Epidermal melanocyte (primary cell): ENCODE data around the gene PPDPF.
A peak's percentile ranks its signal among the peaks of the same experiment; 100 is the strongest.
"Not testable (repeated sequence)": the region's sequence is repeated elsewhere in the genome, so short reads cannot be mapped to it uniquely, and the experiment has no call there.

Source experiments
- DNase-seq: peaks from one replicate; pipeline ENCODE4 v3.0.0; 2011; ENCODE audit warnings: low spot score; ENCODE audit not compliant: insufficient read length

PPDPF gene, protein sequence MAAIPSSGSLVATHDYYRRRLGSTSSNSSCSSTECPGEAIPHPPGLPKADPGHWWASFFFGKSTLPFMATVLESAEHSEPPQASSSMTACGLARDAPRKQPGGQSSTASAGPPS

DNA sequence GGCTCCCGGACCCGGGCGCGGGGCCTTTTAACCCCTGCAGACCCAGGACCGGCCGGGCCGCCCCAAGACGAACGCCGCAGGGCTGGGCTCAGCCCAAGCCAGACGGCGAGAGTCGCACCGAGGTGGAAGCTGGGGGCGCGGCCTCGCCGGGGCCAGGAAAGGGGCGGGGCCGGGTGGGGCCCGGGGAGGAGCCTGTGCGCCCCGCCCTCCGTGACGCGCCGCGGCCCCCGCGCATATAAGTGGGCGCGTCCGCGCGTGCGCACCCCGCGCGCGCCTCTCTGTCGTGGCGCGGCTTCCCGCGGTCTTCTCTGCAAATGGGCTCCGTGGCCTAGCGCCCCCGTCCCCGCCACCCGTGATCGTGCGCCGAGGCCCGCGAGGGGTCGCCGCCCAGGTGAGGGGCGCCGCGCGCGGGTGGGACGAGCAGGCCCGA is at the start of gene PPDPF:
PPDPF (plus strand) TSS at position 262 of the 430 bp plus-strand sequence. CDS start 544 bp downstream, outside the sequence.
- DNase-seq = peak; percentile 97

DNA sequence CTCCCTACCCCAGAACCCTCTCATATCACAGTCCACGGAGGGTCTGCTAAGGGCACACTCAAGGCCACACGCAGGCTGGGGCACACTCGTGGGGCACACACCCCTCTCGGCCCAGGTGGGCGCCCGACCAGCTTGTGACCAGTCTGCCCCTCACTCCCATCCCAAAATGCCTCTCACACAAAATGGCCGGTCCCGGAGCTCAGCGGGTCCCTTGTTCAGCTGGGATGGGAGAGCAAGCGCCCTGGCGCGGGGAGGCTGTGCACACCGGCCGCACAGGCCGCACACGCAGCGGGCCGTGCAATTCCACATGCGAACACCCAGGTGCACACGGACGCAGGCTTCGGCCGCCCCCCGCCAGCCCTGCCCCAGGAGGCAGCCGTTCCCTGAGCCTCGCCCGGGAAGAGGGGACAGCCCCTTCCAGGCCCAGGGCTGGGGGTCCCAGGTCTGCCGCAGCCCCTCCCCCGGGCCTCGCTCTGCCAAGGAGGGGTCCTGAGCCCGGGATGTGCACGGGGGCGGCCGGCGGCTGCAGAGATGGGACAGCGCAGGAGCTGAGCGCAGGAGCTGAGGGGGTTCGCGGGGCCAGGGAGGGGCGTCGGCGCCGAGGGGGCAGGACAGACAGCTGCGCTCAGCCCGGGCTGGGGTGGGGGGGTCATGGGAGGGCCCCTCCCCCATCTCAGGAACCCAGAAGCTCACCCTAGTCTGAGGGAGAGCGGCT is 49.4 kb upstream of the PPDPF start:
- DNase-seq = no peak

DNA sequence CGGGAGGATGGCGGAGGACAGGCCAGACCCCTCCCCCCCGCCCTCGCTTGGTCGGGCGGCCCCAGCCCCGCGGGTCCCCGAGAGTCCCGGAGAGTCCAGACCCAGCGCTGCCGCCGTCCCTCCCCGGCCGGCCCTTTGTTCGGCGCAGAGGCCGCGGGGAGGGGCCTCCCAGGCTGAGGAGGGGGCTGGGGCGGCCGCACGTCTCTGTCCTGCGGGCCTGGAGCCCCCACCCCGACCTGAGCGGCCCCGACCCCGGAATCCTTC is 48.9 kb upstream of the PPDPF start:
- DNase-seq = no peak

DNA sequence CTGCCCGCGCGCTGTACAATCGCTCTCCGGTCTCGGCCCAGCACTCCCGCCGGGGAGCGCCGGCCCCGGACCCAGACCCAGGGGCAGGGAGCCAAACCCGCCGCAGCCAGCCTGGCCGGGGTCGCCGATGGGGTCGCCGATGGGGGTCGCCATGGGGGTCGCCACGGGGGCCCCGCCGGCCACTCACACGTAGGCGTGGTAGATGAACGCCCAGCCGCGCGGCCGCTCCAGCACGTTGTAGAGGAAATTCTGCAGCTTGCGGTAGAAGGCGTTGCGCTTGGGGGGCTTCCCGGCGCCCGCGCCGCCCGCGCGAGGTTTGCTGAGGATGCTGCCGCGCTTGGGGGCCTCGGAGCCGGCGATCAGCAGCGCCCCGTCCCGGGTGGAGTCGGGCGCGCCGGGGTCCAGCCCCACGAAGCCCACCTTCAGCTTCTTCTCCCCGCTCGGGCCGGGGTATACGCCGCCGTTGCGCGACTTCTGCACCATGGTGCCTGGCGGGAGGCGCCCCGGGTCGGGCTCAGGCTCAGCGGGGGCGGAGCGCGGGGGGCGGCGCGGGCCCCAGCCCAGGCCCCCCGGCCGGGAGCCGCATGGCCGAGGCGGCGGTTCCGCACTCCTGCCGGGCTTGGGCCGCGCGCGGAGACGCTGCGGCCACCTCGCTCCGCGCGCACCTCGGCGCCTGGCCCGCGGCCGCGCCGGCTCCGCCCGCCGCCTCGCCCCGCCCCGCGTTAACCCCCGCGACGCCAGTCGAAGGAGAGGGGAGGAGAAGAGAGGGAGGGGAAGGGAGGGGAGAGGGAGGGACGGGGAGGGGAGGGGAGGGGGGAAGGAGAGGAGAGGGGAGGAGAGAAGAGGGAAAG is 48.4 kb upstream of the PPDPF start, which contains the start of gene KCNQ2:
KCNQ2 (minus strand) TSS at position 675 of the 851 bp plus-strand sequence; CDS start at position 483, 192 bp downstream.
- DNase-seq = no peak

DNA sequence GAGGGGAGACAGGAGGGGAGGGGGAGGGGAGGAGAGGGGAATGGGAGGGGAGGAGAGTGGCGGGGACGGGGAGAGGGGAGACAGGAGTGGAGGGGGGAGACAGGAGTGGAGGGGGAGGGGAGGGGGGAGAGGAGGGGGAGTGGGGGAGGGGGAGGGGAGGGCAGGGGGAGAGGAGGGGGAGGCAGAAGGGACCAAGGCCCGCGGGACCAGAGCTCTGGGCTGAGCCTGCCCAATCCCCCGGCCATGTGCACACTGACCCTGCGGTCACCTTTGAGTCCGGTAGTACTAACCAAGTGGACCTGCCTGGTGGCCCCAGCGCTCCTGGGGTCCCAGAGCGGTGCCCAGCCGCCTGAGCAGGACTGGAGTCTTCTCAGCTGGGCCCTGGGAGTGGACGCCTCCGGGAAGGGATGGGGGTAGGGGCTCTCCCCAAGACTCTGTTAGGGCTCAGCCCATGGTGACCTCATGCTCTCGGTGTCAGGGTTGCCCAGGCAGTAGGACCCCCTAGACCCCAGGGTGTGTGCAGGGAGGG is 47.6 kb upstream of the PPDPF start:
- DNase-seq = no peak

DNA sequence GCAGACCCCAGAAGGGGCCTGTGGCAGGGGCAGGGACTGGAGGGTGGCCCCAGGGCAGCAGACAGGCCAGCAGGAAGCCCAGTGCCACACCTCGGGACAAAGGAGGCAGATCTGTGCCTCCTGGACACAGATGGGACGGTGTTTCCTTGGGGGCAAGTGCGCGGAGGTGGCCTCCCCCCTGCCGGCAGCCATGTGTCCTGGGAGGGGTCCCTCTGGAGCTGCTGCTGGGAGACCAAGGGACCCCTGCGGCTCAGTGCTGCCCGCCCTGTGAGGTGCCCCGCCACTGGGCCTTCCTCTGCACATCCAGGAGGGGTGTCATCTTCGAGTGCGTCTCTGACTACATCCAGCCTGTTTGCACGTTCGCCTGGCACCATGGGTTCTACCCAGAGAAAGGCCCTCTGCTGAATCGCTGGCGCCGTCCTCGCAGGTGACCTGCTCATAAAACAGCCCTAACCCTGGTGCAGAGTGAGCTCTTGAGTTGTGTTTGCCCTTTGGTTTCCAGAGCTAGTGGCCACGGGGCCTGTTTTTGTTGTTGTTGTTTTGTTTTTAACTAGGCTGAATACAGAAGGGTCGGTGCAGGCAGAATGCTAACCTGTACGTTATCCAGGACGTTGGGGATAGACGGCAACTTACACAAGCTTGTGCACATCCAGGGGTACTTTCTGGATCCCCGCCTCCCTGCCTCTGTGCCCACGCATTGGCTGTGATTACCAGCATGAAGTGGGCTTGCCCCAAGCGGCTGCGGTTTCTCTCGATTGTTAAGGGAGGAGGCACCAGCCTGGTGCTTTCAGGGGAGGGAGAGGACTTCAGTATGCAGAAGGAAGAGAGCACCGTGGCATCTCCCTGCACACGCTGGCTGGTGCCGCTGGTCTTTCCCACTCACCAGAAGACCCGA is 46.8 kb upstream of the PPDPF start:
- no peak for DNase-seq

DNA sequence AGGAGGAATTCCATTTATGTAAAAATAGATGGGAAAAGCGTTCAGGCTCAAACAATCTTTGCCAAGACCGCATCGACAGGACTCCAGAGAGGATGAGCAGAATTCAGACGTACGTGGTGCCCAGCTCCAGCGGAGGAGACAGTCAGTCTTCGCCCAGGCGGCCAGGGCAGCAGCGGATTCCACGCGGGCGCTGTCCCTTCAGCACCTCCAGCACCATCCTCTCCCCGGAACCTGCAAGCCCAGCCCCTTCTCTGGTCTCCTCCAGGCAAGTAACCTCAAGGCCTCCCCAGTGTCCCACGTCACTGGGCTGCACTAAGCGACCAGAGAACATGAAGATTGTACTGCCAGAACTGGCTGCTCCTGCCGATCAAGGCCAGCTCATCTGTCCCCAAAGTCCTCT is 45.4 kb upstream of the PPDPF start:
- DNase-seq = no peak

DNA sequence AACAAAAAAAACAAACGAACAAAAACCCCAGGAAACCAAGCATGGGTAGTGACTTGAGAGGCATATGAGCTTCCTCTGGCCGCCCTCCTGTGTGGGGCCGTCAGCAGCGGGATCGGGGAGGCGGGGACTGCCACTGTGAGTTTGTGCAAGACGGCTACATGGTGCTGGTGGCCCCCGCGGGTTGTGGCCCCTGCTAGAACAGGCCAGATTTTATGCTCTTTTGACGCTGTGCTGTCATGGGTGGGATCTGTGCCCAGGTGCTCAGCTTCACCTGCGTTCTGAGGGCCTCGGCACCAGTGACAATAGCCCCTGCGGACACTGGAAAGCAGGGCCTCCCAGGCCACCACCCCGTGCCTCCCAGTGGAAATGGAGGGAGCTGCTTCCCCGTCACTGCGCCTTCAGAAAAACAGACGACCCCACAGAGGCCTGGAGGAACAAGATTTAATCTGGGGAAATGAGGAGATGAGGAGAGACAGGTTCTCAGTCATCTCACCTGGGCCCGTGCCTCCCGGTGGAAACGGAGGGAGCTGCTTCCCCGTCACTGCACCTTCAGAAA is 43.4 kb upstream of the PPDPF start:
- DNase-seq = no peak

DNA sequence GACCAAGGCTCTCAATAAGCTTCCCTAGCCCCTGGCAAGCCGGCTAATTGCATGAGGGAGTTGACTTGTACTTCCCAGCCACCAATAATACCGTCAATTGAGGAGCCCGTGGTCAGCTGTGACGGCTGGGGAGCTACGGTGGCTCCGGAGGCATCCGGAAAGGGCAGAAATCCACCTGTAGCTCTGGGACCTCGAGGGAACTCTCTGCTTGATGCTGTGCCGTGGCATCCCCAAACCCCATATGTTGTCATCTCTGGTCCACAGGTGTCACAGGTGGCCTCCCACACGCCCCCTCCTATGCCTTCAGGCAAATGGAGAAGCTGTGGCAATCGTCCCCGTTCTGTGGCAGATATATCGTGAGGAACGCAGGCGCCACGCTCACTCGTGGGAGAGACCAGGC is 42.6 kb upstream of the PPDPF start:
- no peak for DNase-seq

DNA sequence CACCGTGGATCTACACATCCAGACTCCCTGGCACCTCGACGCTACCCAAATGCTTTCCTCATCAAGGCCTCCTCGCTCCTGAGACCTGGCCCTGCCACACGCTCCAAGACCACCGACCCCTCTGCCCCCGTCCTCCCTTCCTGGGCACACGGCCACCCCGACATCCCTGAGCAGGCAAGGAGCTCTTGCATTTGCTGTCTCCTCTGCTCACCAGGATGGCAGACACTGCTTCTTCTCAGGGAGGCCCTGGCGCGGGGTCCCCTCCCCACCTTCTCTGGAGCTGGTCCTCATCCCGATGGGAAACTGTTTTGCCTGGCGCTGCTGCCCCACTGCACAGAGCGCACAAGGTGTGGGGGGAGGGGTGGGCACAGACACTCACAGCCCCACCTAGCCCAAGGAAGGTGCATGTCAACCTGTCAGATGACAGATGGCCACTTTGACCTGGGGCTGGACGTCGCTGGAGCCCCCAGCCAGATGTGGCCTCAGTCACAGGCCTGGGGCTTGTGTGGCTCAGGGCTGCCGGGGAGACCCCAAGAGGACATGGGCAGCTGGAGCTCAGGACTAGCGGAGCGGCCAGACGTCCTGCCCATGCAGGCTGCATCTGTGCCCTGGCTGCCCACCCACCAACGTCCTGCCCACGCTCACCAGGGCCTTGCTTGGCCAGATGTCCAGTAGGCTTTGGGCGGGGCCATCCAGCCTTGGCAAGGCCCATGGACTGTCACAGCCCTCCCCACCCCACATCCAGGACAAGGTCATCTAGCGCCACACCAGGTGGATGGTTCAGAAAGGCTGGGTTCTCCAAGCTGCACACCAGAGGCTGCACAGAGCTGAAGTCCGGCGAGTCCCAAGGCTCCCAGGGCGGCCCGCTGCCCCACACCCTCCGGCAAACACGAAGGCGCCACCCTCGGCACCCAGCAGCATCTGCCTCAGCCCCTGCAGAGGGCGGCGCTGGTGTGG is 41.9 kb upstream of the PPDPF start:
- DNase-seq = no peak

DNA sequence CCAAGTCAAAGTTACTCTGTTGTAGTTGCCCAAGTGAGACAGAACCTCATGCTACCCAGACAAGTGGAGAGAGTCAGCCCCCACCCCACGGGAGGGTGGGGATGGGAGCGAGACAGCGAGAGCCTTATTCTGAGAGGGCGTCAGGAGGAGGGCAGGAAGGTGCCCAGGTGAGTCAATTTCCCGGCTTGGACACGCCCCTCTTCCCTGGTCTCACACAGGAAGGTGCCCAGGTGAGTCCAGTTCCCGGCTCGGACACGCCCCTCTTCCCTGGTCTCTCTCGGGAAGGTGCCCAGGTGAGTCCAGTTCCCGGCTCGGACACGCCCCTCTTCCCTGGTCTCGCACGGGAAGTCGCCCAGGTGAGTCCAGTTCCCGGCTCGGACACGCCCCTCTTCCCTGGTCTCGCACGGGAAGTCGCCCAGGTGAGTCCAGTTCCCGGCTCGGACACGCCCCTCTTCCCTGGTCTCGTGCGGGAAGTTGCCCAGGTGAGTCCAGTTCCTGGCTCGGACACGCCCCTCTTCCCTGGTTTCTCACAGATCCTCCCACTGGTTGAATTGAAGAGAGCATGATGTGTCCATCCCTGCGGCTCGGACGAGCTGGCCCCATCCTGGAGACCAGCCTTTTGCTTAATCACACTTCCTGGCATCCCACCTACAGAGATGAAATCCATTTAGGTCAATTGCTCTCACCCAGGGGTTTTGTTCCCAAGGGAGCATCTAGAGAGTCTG is 40.7 kb upstream of the PPDPF start:
- DNase-seq = not testable (repeated sequence)

DNA sequence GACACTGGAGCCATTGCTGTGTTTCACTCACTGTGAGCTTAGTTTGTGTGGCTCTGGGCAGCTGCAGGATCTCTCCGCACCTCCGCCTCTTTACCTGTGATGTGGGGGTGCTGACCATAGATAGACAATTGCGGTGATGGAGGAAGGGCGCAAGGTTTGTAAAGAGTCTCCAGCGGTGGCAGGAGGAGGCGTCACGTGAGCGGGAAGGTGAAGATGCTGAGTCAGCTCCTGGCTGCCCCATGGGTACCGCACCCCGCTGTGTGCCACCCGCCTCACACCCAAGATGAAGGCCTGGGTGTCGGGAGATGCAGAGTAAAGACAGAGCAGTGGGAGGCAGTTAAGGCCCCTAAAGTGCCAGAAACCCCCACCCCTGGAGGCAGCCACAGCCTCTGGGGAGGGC is 39.1 kb upstream of the PPDPF start:
- DNase-seq = no peak

DNA sequence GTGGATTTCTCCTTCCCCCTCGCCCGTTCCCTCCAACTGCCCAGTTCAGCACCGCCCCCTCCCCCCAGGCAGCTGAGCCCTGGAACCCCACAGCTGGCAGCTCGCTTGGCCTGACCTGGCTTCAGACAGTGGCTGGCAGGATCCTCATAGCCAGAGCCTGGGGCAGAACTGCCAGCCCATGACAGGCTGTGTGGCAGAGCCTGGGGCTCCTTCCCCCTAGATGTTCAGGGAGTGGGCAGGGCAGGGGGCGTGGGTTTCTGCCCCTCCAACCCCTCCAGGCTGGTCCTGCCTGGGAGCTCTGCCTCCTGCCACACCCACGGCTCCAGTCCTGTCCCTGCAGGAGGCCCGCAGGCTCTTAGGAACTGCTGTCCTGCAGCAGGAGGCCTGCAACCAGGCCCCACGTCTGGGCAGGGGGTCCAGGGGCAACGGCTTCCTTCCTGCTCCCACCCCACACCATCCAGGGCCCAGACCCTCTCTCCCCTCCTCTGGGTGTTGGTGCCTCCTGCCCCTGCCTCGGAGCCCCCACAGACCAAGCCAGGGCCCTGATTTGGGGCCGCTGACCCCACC is 38.5 kb upstream of the PPDPF start:
- no peak for DNase-seq

DNA sequence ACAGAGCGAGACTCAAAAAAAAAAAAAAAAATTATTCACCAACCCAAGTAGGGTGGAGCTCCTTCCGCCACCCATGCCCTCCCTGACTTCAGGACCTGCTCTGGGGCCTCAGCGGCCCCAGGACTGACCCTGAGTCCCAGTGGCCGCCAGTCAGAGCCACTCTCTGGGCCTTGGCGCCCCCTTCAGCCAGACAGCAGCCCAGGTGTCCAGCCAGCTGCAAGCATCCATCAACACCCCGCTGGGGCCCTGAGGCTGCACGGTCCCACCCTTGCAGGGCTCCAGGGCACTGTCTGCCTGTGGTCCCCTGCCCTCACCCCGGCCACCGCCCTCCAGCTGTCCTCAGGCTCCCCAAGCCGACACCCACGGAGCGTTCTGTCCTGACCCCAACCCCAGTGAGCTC is 36.7 kb upstream of the PPDPF start:
- no peak for DNase-seq

DNA sequence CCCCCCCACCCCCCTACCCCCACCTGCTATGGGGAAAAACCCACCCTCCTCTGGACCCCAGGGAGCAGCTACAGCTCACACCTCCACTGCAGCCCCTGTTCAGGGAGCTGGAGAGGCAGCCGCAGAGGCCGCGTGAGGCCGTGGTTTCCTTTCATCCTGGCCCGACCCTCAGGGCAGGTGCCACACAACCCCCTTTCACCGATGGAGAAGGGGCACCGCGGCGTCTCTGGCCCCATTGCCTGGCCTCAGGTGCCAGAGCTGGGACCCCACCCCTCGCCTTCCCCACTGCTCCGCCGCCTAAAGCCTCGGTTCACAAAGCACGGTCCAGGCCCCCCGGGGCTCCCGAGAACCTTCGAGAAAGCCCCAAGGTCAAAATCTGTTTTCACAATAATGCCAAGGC is 36.3 kb upstream of the PPDPF start:
- no peak for DNase-seq

DNA sequence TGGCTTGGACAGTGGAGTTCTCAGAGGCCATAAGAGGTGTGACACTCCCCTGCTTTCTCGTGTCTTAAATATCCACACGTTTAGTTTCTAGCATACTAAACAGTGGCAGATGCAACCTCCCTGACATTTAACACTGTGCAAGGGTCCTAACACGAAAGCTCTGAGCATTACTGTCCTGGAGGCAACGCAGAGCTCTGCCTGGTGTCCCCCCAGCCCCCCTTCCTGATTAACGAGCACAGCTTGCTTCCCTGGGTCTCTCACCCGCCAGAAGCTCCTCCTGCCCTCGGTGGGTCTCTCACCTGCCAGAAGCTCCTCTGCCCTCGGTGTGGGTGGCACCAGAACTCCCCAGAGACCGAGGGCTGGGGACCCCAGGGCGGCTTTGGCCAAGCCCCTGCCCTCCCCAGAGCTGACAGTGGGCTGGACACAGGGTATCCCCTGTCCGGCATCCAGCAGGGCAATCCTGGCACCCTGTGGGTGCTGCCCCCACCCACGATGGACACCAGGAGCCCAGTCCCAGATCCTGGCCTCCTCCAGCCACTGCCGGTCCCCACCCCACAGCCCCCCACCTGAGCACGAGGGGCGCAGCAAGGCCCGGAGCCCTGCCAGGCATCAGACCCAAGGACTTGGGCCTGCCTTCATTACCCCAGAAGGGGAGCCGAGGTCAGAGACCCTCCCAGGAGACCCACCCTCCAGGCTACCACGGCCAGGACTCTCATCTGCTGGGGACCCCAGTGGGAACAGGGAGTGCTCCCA is 35.7 kb upstream of the PPDPF start:
- no peak for DNase-seq

DNA sequence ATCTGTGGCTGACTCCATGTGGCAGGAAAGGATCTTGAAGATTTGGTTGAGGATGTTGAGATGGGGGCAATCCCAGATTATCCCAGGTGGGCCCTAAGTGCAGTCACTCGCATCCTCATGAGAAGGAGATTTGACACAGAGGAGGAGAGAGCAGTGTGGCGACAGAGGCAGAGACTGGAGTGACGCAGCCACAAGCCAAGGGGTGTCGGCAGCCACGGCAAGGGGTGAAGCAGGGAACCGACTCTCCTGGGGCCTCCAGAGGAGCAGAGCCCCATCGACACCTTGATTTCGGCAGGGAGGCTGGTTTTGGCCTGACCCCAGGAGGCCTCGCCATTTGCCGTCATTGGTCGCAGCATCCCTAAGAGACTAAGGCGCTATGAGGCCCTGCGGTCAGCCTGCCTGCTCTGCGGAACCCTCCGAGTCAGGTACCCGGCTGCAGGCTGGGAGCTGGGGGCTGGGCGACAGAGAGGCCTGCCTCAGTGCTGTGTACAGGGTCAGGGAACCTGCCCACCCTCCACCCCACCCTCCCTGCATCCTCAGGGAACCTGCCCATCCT is 34.2 kb upstream of the PPDPF start:
- DNase-seq = no peak
